Right lobe of liver (tissue), 4 donors: ENCODE measurements around the gene EPS8.

Source experiments
- POLR2A ChIP-seq: fragments of 450-650 bp; IDR thresholded peaks from one replicate; pipeline ENCODE4 v1.6.1; 2017; ENCODE audit warnings: antibody characterized with exemption, mild to moderate bottlenecking
- TF ChIP-seq, protein P1 (sequence below), 4 donors: fragments of 200-600 bp in 3 of 4; fragments of 450-650 bp in 1 of 4; IDR thresholded peaks; one replicate each; pipeline versions ENCODE4 v1.5.1 to v1.8.0; 2016 to 2022; ENCODE audit warnings: antibody characterized with exemption in 4 of 4, mild to moderate bottlenecking in 2 of 4
- donor health status: DM: no; HTN: no; CAD: no.
- donor health status: DM: no; HTN: no; CAD: no.
- donor health status: DM: no; HTN: yes; CAD: no.

DNA sequence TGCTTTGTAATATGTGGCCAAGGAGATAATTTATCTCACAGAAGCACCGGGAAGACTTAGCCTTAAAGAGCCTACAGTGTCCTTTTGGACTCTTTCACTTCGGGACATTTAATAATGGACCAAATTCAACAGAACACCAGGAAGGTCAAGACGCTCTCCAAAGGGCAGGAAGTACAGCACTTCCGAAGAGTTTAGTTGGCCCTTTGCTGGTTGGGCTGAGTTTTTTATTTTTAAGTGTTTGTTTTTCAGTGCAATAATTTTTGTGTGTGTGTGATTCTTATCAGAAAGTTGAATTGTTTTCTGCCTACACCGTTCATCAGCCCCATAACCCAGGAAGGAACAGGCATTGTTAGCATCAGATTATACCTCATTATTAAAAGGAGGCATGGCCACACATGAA is 193.0 kb downstream of the EPS8 start:
- TF ChIP-seq, protein P1, sequence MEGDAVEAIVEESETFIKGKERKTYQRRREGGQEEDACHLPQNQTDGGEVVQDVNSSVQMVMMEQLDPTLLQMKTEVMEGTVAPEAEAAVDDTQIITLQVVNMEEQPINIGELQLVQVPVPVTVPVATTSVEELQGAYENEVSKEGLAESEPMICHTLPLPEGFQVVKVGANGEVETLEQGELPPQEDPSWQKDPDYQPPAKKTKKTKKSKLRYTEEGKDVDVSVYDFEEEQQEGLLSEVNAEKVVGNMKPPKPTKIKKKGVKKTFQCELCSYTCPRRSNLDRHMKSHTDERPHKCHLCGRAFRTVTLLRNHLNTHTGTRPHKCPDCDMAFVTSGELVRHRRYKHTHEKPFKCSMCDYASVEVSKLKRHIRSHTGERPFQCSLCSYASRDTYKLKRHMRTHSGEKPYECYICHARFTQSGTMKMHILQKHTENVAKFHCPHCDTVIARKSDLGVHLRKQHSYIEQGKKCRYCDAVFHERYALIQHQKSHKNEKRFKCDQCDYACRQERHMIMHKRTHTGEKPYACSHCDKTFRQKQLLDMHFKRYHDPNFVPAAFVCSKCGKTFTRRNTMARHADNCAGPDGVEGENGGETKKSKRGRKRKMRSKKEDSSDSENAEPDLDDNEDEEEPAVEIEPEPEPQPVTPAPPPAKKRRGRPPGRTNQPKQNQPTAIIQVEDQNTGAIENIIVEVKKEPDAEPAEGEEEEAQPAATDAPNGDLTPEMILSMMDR (IDR thresholded peaks at IDR 0.05) = no peak
- TF ChIP-seq POLR2A = no peak
